UCSD-AML1 (cell line): ENCODE data around the gene SFMBT1.
"Not testable (repeated sequence)": the region's sequence is repeated elsewhere in the genome, so short reads cannot be mapped to it uniquely, and the experiment has no call there.

ENCODE experiments used
- DNase-seq: peaks from one replicate; lab custom pipeline; 2025; ENCODE audit not compliant: unreplicated experiment; lab: John Stamatoyannopoulos, UW

SFMBT1 gene

DNA sequence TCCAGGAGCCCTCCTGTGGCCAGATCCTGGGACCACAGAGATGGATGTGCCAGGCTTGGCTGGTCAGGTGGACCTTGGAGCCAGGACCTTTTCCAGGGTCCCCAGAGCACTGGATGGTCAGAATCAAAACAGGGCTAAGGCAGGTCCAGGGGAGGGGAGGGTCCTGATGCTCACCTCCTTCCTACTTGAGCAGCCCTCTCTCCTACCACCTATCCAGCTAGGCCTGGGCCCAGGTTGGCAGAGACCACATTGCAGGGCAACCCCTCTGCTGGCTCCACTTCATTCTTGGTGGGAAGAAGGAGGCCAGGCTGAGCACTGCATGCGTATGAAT is 28.5 kb upstream of the SFMBT1 start:
- no peak for DNase-seq

DNA sequence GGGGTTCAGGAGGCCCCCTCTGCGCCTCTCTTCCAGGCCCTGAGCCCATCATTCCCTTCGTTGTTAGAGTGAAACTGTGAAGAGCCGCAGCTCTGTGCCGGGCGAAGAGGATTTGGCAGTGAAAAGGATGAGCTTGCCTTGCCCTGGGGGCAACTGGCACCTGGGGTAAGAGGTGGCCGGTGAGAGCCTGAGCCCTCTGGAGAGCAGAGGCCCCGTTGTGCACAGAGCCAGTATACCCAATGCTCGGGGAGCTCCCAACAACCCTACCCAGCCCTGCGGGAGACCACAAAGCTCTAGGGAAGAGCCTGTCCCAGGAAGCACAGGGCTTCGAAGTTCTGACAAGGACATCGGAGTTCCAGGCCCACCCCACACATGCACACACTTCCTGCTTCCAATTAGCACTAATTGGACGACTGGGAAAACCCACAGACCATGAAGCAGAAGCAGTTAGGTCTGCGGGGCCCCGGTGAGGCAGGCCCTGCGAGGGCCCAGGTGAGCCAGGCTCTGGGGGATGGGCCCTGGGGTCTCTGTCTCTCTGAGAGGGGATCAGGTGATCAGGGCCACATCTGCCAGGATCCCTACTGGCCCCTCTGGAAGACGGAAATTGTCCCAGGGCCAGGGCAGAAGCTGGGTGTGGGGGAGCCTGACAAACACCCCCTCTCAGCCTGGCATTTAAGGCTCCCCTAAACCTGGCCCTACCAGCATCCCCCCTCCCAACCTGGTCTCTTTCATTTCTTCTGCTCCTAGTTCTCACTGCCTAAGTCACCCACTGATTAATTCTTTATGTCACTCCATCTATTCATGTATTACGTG is 27.9 kb upstream of the SFMBT1 start:
- DNase-seq, result no peak

DNA sequence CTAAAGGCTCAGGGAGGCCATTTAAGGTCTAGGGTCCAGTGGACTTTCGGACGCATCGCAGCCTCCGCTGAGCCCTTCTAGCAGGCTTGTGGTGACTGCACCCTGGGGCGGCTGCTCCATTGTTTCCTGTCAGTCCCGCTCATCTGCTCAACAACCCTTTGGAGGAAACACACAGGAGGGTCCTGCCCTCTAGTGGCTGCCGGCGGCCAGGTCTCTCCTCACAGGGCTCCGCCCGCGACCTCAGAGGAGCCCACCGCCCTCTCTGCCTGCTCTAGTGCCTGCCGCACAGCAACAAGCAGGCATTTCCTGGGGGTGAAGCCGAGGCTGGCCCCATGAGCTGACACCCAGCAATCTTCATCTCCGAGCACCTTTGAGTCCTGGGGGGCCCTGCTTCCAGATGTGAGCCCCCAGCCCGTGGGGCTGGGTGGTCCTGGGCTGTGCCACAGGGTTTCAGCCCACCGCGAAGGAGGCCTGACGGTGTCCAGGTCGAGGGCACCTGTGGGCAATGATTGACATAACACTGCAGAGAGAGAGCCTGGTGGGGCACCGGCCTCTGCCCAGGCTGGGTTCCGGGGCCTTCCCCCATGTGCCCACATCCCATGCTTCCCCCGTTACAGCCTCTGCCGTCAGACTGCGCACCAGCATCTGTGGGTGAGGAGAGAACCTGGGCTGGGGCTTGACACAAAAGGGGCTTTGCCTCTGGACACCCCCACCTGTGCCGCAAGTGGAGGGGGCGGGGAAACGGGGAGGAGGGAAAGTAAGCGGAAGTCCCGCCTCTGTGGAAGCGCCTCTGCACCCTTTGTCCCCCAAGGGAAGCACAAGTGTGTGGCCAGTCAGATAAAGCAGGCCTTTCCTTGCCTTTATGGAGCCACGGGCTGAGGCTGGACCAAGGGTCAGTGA is 27.0 kb upstream of the SFMBT1 start:
- peak; percentile 80 for DNase-seq

DNA sequence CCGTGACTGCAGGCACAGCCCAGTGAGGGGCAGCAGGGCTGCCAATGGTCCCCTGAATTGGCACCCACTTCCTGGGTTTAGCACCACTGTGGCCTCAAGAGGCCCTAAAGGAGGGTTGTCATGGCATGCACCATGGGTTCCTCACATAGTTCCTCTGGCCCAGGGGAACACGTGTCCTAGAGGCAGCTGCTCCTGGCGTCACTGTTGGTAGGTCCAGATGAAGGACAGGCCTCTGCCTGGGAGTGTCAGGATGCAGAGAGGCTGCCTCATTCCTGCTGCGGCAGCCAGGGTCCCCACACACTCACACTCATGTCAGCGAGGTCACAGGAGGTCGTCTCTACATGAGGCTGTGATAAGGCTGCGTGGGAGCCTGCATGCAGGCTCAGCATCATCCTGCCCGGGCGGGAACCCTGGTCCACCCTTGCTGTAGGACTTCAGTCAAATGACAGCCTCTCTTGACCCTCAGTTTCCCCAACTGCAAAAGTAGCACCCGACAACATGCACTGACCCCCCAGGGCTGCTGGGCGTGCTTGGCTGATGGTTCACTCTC is 26.1 kb upstream of the SFMBT1 start:
- DNase-seq, result no peak

DNA sequence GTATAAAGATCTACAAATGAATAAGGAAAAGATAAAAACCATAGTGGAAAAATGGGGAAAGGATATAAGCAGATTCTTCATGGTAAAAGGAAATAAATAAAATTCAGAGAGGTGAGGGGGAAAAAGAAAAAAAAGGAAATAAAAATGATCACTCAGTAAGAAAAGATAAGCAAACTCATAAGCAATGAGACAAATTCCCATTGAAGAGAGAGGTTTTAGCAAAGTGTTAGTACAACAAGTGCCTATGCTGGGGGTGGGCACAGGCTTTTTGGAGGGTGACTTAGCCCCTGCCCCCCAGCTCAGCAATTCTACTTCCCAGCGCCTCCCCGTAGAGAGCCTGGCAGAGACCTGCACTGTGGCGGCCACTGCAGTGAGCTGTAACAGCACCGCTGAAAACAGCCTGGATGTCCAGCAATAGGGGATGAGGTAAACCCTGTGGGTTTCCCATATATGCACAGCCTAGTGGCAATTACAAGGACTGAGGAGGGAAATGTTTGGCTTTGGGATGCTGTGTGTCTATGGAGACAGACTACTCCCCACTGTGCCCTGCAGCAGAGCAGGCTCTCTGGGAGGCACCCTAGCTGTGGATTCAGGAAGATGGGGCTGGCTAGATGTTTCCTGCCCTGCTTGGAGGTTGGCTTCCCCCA is 23.7 kb upstream of the SFMBT1 start:
- no peak for DNase-seq

DNA sequence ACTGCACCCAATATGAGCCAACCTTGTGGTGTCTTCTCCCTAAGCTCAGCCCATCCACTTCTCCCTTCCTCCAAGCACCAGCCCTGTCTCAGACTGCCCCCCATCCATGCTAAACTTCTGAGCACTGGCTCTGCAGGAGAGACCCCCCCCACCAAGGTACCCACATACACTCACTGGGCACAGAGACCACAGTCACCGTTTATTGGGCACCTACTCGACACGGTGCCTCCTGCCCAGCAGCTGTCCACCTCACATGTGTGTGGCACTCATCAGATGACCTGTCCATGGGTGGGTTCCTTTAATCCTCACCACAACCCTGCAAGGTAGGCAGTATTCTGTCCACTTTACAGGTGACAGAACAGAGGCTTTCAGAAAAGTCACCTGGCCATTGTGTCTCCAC is 22.3 kb upstream of the SFMBT1 start:
- no peak for DNase-seq

DNA sequence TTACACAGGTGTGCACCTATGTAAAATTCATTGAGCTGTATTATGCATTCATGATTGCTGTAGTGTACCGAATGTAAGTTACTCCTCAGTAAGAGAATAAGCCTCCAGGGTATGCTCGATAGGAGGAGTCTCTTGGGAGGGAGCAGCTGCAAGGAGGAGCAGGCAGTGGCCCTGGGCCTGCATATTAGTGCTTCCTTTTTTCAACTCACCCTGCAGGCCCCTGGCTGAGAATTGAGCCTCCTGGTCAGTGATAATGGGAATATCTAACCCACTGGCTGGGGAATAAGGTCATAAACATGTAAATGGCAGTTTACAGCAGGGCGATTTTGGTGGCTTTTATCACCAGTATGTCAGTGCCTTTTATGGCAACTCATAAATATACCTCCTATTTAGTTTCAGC is 21.7 kb upstream of the SFMBT1 start:
- no peak for DNase-seq

DNA sequence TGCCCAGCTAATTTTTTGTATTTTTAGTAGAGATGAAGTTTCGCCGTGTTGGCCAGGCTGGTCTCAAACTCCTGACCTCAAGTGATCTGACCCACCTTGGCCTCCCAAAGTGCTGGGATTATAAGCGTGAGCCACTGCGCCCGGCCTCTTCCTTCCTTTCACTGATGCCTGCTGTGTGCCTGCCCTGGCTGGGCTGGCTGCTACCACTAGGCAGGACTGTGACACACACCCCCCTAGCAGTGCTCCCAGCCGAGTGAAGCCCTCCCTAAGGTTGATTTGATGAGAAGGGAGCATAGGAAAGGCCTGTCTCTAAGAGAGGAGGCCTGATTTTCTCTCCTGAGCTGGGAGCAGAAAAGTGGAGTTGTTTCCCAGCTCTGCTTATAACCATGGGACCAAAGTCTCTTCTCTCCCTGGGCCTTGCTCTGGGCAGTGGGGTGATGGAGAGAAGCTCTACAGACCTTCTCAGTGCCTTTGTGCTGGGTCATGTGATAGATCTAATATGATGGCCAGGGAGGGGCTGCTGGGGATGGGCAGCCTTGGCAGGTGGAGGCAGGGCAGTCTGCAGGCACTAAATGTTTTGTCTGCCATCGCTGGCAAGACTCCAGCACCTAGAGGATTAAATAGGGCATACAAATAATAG is 20.1 kb upstream of the SFMBT1 start:
- DNase-seq, result no peak

DNA sequence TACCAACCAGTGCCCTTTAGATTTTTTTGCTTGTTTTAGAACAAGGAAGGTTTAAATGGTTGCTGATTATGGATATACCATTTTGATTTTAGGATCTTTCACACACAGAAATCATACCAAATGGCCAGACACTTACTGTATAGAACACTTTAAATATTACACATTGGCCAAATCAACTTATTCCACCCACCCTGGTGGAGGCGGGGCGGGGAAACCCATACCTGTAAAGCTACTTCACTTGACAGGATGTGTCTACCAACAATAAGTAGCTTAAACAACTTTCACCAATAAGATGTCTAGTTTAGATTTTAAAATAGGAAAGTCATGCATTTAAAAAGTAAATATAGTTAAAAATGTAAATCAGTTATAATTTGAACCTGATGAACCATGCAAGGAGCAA is 17.0 kb upstream of the SFMBT1 start:
- DNase-seq, result no peak

DNA sequence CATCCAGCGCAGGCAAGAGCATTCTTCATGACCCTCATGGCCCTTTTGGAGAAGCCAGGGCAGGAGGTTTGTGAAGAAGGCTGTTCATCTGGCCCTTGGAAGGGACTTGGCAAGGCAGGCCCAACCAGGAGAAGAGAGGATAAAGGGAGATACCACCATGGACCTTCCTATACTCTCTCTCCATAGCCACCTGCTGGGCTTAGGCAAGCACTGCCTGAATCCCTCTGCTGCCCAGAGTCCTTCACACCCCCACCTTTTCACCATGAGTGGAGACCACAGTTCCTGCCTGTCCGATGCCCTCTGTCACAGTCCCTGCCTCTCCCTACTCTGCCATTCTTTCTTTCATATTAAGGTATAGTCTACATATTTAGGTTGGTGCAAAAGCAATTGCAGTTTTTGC is 10.6 kb upstream of the SFMBT1 start:
- DNase-seq, result no peak

DNA sequence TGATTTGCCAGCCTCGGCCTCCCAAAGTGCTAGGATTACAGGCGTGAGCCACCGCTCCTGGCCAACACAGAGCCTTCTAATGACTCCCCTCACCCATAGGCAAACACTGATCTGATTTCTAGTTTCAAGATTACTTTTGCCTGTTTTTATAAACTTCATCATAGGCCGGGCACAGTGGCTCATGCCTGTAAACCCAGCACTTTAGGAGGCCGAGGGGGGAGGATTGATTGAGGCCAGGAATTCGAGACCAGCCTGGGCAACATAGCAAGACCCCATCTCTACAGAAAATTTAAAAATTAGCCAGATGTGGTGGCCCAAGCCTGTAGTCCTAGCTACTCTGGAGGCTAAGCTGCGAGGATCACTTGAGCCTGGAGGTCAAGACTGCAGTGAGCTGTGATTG is 8.4 kb upstream of the SFMBT1 start:
- not testable (repeated sequence) for DNase-seq

DNA sequence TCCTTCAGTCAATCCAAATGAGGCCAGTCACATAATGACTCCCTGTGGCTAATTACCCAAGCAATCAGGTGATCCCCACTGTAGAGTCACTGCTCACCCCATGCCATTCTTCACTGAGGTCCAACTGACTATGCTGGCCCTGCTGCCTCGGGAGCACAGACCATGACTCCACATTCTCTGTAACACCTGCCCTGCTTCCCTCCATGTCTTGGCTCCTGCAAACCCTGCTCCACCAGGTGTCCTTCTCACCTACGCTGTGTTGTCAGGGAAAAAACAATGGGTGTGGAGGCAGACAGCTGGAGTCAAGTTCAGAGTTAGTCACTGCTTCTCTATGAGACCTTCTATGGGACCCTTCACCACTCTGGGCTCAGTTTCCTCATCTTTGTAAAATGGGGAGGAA is 6.1 kb upstream of the SFMBT1 start:
- no peak for DNase-seq

DNA sequence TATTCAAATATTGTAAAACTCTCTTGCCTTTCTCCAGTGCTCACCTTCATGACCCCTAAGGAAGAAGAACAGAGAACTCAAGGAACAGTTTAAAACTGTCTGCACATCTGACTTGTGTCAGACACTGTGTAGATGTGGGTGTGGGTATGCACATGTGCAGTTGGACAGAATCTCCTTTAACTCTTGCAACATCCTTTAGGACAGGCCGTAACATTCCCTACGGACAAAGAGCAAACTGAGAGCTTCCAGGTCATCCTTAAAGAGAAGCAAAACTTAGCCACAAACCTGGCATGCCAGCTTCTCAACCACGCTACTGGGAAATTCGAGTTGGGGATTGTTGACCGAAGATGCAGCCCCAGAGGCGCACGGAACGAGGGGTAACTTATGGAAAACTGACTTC is 4.1 kb upstream of the SFMBT1 start:
- no peak for DNase-seq

DNA sequence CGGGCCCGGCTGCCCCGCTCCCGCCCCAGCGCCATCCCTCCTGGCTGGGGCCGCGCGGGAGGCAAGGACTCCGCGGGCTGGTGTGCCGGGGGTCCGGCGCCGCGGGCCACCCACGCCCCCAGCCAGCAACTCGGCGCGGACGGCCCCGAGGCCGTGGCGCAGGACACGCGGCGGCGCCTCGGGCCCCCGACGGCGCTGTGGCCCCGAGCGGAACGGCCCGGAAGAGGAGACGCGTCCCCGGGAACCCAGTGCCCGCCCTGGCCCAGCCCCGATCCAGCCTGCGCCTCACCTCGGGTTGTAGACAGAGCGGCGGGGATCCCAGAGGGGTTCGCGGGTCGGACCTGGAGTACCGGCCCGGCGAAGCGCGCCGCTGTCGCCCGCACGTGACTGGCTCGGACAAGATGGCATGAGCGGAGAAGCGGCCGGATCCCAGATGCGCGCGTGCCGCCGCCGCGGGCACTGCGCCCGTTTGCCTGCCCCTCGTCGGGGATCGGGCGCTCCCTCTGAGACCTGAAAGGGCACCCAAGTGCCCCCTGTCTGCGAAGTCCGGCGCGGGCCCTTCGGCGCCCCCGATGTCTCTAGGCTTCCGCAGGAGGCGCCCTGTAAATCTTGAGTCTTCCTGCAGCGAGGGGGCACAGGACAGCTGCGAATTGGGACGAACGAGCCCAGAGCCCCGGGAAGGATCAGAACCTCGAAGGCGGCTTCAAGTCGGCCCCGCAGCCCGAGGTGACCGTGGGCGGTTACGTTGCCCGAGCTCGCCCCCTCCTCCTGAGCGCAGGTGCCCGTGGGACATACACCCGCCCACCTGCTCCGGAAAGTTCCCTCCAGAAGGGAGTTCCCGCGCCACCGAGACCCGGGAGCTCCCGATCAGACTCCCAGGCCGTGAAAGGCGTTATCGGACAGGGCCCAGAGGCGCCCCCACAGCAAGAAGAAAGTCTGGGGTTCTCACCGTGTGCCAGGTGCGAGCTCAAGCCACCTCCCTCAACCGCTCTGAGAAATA is 598 bp upstream of the SFMBT1 start:
- no peak for DNase-seq

DNA sequence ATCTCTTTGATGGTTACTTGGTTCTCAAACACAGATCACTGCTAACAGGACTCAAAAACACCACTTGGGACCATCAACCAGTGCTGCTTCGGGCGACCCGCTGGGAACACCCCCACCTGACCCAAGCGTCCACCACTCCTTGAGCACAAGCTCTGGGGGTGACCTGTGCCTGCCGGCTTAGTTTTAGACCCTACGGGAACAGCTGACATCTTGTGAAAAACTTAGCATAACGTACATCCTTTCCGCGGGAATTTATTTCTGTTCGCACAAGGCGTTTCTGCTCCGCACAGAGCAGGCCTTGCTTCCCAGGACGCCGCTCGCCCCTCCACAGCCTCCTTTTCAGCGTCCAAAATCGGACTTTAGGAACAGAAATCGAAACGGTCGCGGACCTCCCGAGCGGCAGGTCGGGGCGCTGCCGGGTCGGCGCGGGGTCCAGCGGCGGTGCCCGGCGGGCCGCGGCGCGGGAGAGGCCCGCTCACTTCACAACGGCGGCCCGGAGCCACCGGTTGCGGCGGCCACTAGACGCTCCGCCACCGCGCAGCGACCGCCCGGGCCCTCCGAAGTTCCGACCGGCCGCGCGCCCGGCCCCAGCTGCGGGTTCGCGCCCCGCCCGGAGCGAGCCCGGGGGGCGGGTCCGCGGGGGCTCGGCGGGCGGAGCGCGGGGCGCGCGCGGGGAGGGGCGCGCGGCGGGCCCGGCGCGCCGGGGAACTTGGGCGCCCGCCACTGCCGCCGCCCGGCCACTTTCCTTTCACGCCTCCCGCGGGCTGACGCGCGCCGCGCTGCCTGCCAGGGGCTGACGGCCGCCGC is 959 bp downstream of the SFMBT1 start:
- DNase-seq, result no peak

DNA sequence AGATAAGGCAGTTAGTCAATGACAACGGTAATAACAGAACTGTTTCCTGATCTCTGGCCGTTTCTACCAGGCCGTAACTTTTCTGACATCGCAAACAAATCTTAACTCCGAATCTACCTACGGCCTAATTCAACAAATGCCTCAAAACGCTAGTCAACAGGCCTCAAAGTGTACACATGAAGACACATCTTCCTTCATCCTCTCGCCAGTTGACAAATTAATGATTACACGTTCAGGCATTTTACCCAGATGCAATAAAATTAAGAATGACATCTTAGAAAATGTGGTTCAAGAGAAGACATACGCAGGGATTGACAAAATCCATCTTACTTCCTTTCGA is 1.5 kb downstream of the SFMBT1 start:
- no peak for DNase-seq

DNA sequence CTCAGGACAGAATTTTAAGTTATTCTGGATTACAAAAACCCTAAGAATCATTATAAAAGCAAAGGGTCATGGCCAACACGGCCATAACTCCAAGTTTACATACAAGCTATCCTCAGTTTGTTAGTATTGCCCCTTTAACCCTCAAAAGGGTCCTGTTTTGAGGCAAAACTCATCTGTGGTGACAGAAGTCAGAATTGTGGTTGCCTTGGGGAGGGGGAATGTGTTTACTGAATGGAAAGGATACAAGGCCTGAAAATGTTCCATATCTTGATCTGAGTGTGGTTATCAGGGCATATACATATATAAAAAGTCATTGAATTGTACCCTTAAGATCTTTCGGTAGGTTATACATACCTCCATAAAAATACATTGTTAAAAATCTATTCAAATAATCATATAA is 2.1 kb downstream of the SFMBT1 start:
- DNase-seq, result no peak

DNA sequence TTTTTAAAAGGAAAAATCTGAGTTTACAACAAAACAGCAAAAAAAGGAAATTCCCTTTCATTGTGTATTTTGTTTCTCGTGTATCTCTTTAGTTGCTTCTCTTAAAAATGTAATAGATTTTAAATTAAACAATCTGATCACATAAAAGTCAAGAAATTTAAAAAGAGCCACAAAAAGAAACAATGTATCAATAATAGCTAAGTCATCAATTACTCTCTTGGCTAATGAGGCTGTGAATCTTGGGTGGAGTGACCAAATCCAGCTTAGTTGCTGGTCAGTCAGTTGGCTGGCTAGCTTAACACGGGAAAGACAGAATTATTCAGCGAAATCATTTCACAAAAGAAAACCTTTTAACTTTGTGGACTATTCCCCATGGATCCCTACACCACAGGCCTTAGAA is 3.2 kb downstream of the SFMBT1 start:
- no peak for DNase-seq

DNA sequence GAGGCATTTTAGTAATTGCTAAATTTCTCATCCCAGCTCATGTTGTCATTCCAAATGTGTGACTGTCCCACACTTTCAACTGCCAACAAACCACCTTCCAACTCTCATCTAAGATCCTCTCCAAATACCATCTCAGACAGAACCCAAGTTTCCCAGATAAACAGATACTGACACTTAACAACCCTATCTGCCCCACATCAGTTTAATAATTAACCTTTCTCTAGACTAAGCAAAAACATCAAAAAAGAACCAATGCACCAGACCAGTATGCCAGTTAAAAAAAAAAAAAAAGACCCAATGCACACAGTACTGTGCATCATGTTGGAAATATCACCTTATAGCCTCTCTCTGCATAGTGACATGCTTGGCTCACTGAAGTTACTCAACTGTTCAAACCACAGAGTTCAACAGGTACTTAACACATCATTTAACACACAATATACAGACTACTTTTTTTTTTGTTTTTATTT is 5.5 kb downstream of the SFMBT1 start:
- DNase-seq, result no peak
